K562 (cell line): ENCODE data around the gene AFDN. TPM values are rescaled to one million over a fixed set of nuclear protein-coding genes. Genes with fewer than 3 reads are reported as not detected.

ENCODE experiments used
- ATAC-seq: fragments of 200-7000 bp; cut with Tn5 transposase; 3 replicates; pipeline ENCODE4 v1.9.1; 2020; ENCODE audit warnings: moderate library complexity
- BruUV-seq: library from RNA; stranded (reverse); fragments of 400-500 nt; replicated peaks from 2 replicates; lab custom pipeline; 2021; lab: Mats Ljungman, UMichigan
- CTCF ChIA-PET: fragments of 300-600 bp; formaldehyde crosslinking; extraction: SDS; loops from one replicate; lab custom pipeline; 2021; ENCODE audit warnings: low intra/inter-chr PET ratio; lab: Yijun Ruan, JAX
- POLR2A ChIA-PET: fragments of 300-600, 350-650 bp; sonication (Branson Sonifier 250); formaldehyde crosslinking; extraction: SDS; loops from one replicate; lab custom pipeline; 2021; ENCODE audit warnings: antibody characterized with exemption, inconsistent platforms; lab: Yijun Ruan, JAX
- DNase-seq, 4 experiments: peaks; one replicate each; pipeline versions ENCODE4 v3.0.0 to v3.0.0-alpha.2; 2011 to 2018; ENCODE audit warnings: low spot score in 3 of 4, mixed read lengths in 3 of 4; ENCODE audit errors: extremely low read depth in 1 of 4
- FAIRE-seq: peaks from 2 replicates; lab custom pipeline; 2011; peaks lifted over from hg19 to GRCh38; lab: Jason Lieb, UNC
- H2AFZ ChIP-seq: 2 replicates; pipeline ENCODE4 v1.6.0; 2011; ENCODE audit warnings: low read depth, low read length, control low read depth, inconsistent platforms
- H3K27ac ChIP-seq: fragments of 200-600 bp; 3 replicates; pipeline ENCODE4 v1.8.0; 2011; ENCODE audit warnings: low read depth, mild to moderate bottlenecking, control low read depth, inconsistent platforms, low read length, moderate library complexity, mixed read lengths; ENCODE audit errors: extremely low read depth
- H3K27me3 ChIP-seq, 2 experiments: fragments of 300-600 bp in 1 of 2; 2 replicates in 1 of 2; 3 replicates in 1 of 2; pipeline versions ENCODE4 v1.6.0 to v1.8.0; 2011; ENCODE audit warnings: inconsistent platforms in 2 of 2, low read length in 2 of 2, mild to moderate bottlenecking in 1 of 2, mixed read lengths in 1 of 2, moderate library complexity in 1 of 2; ENCODE audit not compliant: control insufficient read depth in 2 of 2, insufficient read depth in 2 of 2
- H3K36me3 ChIP-seq: fragments of 300-600 bp; 3 replicates; pipeline ENCODE4 v1.8.0; 2011; ENCODE audit warnings: mild to moderate bottlenecking, low read length, inconsistent platforms; ENCODE audit not compliant: control insufficient read depth, insufficient read depth
- H3K4me1 ChIP-seq, 2 experiments: fragments of 200-600 bp in 1 of 2; replicated peaks in 1 of 2; 2 replicates in 1 of 2; 3 replicates in 1 of 2; pipeline versions ENCODE4 v1.5.1 to v1.8.0; 2011; ENCODE audit warnings: inconsistent platforms in 2 of 2, low read length in 2 of 2, mild to moderate bottlenecking in 1 of 2, mixed read lengths in 1 of 2, moderate library complexity in 1 of 2; ENCODE audit not compliant: control insufficient read depth in 2 of 2, insufficient read depth in 2 of 2
- H3K4me2 ChIP-seq: 2 replicates; pipeline ENCODE4 v1.6.1; 2011; ENCODE audit warnings: low read length, control low read depth, inconsistent platforms, mixed read lengths; ENCODE audit not compliant: insufficient read depth
- H3K4me3 ChIP-seq: fragments of 200-600 bp; sonication (generic), shearing (Covaris generic); 2 replicates; pipeline ENCODE4 v1.5.1; 2016; ENCODE audit warnings: control low read depth, inconsistent platforms
- H3K79me2 ChIP-seq: fragments of 200-600 bp; 3 replicates; pipeline ENCODE4 v1.8.0; 2011; ENCODE audit warnings: low read length, inconsistent platforms; ENCODE audit not compliant: control insufficient read depth, insufficient read depth
- H3K9ac ChIP-seq, 2 experiments: 2 replicates each; pipeline versions ENCODE4 v1.6.0 to v1.6.1; 2011; ENCODE audit warnings: low read depth in 2 of 2, low read length in 2 of 2, control low read depth in 1 of 2, inconsistent platforms in 1 of 2, mild to moderate bottlenecking in 1 of 2, mixed read lengths in 1 of 2; ENCODE audit not compliant: insufficient read depth in 1 of 2
- H3K9me1 ChIP-seq: one replicate; pipeline ENCODE4 v1.6.0; 2011; ENCODE audit warnings: inconsistent platforms, mild to moderate bottlenecking, low read length, moderate library complexity; ENCODE audit not compliant: control insufficient read depth, insufficient read depth
- H3K9me3 ChIP-seq: replicated peaks from 2 replicates; pipeline ENCODE4 v1.5.1; 2011; ENCODE audit warnings: low read depth, low read length, inconsistent platforms; ENCODE audit not compliant: control insufficient read depth, insufficient read depth
- H4K20me1 ChIP-seq: replicated peaks from 2 replicates; pipeline ENCODE4 v1.6.1; 2011; ENCODE audit warnings: low read length, inconsistent platforms, mixed read lengths; ENCODE audit not compliant: control insufficient read depth, insufficient read depth
- EZH2 ChIP-seq: IDR thresholded peaks from 2 replicates; pipeline ENCODE4 v1.6.1; 2012; ENCODE audit warnings: low read depth, mild to moderate bottlenecking, inconsistent platforms, low read length, borderline replicate concordance
- MYNN ChIP-seq, 2 experiments: sonication (generic); formaldehyde crosslinking in 1 of 2; IDR thresholded peaks; 2 replicates each; pipeline versions ENCODE4 v1.5.0 to v1.6.1; 2016 to 2020; ENCODE audit warnings: antibody characterized with exemption in 1 of 2, missing genetic modification reagents in 1 of 2
- PKNOX1 ChIP-seq: fragments of 450-650 bp; IDR thresholded peaks from 2 replicates; pipeline ENCODE4 v1.6.1; 2016
- USF1 ChIP-seq: sonication (generic); formaldehyde crosslinking; IDR thresholded peaks from 2 replicates; pipeline ENCODE4 v1.9.0; 2022; ENCODE audit warnings: mild to moderate bottlenecking, missing genetic modification reagents
- ZHX1 ChIP-seq: fragments of 150-350 bp; conservative IDR thresholded peaks from 2 replicates; pipeline ENCODE4 v1.6.1; 2014; ENCODE audit warnings: low read length
- ZNF318 ChIP-seq, 2 experiments: fragments of 450-650 bp; IDR thresholded peaks; 2 replicates each; pipeline ENCODE4 v1.6.1; 2016; ENCODE audit warnings: mild to moderate bottlenecking in 2 of 2, borderline replicate concordance in 1 of 2, low read depth in 1 of 2, moderate library complexity in 1 of 2
- WGBS: fragments of 100-300 bp; shearing (Covaris generic); methylation state at CpG from one replicate; pipeline ENCODE4 v1.1.6; 2016; ENCODE audit warnings: low coverage, mixed read lengths; ENCODE audit not compliant: insufficient coverage; ENCODE audit errors: missing lambda C conversion rate; 5-methylcytosine and 5-hydroxymethylcytosine counted together
- in situ Hi-C: fragments of 300-500 bp; cut with MboI; formaldehyde crosslinking; loops from 4 replicates; pipeline ENCODE4 v1.15.0; 2018; ENCODE audit warnings: inconsistent platforms, mixed read lengths
- intact Hi-C: fragments of 100-400 bp; cut with micrococcal nuclease; formaldehyde crosslinking; loops from 2 replicates; pipeline ENCODE4 v1.14.2; 2022
- polyA plus RNA-seq, 8 experiments: library from polyadenylated mRNA; depleted of rRNA in 4 of 8; stranded (reverse) in 5 of 8; unstranded in 3 of 8; fragments of >200 nt; fragmentation: Nextera tagmentation in 2 of 8; fragmentation: Illumina TruSeq in 1 of 8; extraction: Ambion mirVana in 2 of 8; extraction: Trizol in 1 of 8; gene quantifications; 2 replicates each; pipeline versions ENCODE4 v1.2.1 to v1.2.3, GENCODE V29; 2011 to 2014; ENCODE audit warnings: inconsistent platforms in 1 of 8, missing spikeins in 1 of 8
- total RNA-seq, 7 experiments: library from RNA; depleted of rRNA in 6 of 7; stranded (reverse); fragments of >200 nt in 6 of 7; fragmentation: Illumina TruSeq in 2 of 7; extraction: Trizol in 2 of 7; gene quantifications; 2 replicates each; pipeline versions ENCODE4 v1.2.1 to v1.2.3, GENCODE V29; 2011 to 2021; ENCODE audit warnings: low replicate concordance in 1 of 7

AFDN gene
- total and polyA plus RNA-seq, 9 of the 15 experiments (the other 6 are each of a cell fraction or from before 2014, with no cell fraction given) = 7.2 to 129 (median 105) TPM

GRCh38 chr6:168017629-168018028 is 190.9 kb downstream of the AFDN start:
- no peak for DNase-seq
- BruUV-seq = no TSS peak
- CTCF ChIA-PET = no interaction called here
- H3K4me2 ChIP-seq = no peak overlapping the region
- H2AFZ ChIP-seq = no peak overlapping the region
- 0% methylated on average over 11 of the region's 11 CpGs for WGBS
- no peak for FAIRE-seq
- in situ Hi-C loops (no loop called here), intact Hi-C loops (no loop called here)
- H3K36me3 ChIP-seq = no peaks in the 10 kb centered on the region
- H3K9ac ChIP-seq = no peak overlapping the region
- peaks cover 38 to 45% of the 10 kb centered on the region in 2 experiments for H3K27me3 ChIP-seq
- 0 out of 2 replicates have a peak, but pooled peaks cover under 1% of the 10 kb centered on the region for H3K9me3 ChIP-seq
- POLR2A ChIA-PET = no interaction called here
- no peak for ATAC-seq
- no peak overlapping the region for H3K27ac ChIP-seq
- no peaks in the 10 kb centered on the region for H3K9me1 ChIP-seq
- no peaks in the 10 kb centered on the region for H4K20me1 ChIP-seq
- no peaks in the 10 kb centered on the region for H3K4me1 ChIP-seq
- no peak overlapping the region for H3K4me3 ChIP-seq
- H3K79me2 ChIP-seq = no peaks in the 10 kb centered on the region
- TF ChIP-seq PKNOX1 = no peak
- TF ChIP-seq ZNF318 (IDR thresholded peaks at IDR 0.05; ENCODE audit: borderline replicate concordance in 1 of 2, low read depth in 1 of 2) = no peak
- TF ChIP-seq USF1 (CRISPR knock-in tag) = no peak
- 0 out of 2 replicates have a peak, but pooled peaks have one; percentile 85 for TF ChIP-seq EZH2
- TF ChIP-seq MYNN (IDR thresholded peaks at IDR 0.05) = no peak
- TF ChIP-seq MYNN (CRISPR knock-in tag; IDR thresholded peaks at IDR 0.05) = no peak
- no peak for TF ChIP-seq ZHX1
